Vagina (tissue), 2 donors: ENCODE results near the gene FABP2. TPM values are rescaled to one million over a fixed set of nuclear protein-coding genes. Genes with fewer than 3 reads are reported as not detected.

ENCODE experiments used
- DNase-seq, 2 donors: peaks; one replicate each; pipeline ENCODE4 v3.0.0-alpha.2; 2017; ENCODE audit errors: extremely low spot score in 2 of 2
- H3K27ac ChIP-seq: fragments of 200-600 bp; sonication (generic); one replicate; pipeline ENCODE4 v1.5.1; 2019
- H3K27me3 ChIP-seq: fragments of 200-600 bp; sonication (generic); one replicate; pipeline ENCODE4 v1.5.1; 2019
- H3K36me3 ChIP-seq, 2 donors: fragments of 200-600 bp; sonication (generic); one replicate each; pipeline ENCODE4 v1.5.1; 2017 to 2019
- H3K4me1 ChIP-seq: fragments of 200-600 bp; sonication (generic); one replicate; pipeline ENCODE4 v1.5.1; 2019
- H3K4me3 ChIP-seq, 2 donors: fragments of 200-600 bp; sonication (generic); 1 replicate in 1 of 2; 2 replicates in 1 of 2; pipeline ENCODE4 v1.5.1; 2016 to 2019
- H3K9me3 ChIP-seq: fragments of 200-600 bp; sonication (generic); one replicate; pipeline ENCODE4 v1.5.1; 2019
- POLR2A ChIP-seq, 2 donors: fragments of 450-650 bp; IDR thresholded peaks; one replicate each; pipeline ENCODE4 v1.6.1; 2017; ENCODE audit warnings: antibody characterized with exemption in 2 of 2, mild to moderate bottlenecking in 2 of 2, moderate library complexity in 2 of 2
- POLR2AphosphoS5 ChIP-seq, 2 donors: sonication (generic); formaldehyde crosslinking; IDR thresholded peaks; one replicate each; pipeline ENCODE4 v1.9.0; 2017; ENCODE audit warnings: antibody characterized with exemption in 2 of 2, mild to moderate bottlenecking in 2 of 2, low read depth in 1 of 2; ENCODE audit not compliant: insufficient read depth in 1 of 2
- intact Hi-C: fragments of 100-400 bp; cut with DNase I; formaldehyde crosslinking; loops from one replicate; pipeline ENCODE4 v1.15.1; 2023
- total RNA-seq: library from RNA; depleted of rRNA; stranded (reverse); fragments of >200 nt; gene quantifications from one replicate; pipeline ENCODE4 v1.2.3, GENCODE V29; 2016
- TF ChIP-seq, protein P1 (sequence below), 3 experiments: fragments of 450-650 bp in 2 of 3; fragments of 200-600 bp in 1 of 3; sonication (generic) in 1 of 3; IDR thresholded peaks; one replicate each; pipeline ENCODE4 v1.5.1; 2017 to 2019; ENCODE audit warnings: antibody characterized with exemption in 3 of 3, mild to moderate bottlenecking in 2 of 3, moderate library complexity in 2 of 3

FABP2 gene
- total RNA-seq, 1 donor from 2014 or later: not detected

DNA sequence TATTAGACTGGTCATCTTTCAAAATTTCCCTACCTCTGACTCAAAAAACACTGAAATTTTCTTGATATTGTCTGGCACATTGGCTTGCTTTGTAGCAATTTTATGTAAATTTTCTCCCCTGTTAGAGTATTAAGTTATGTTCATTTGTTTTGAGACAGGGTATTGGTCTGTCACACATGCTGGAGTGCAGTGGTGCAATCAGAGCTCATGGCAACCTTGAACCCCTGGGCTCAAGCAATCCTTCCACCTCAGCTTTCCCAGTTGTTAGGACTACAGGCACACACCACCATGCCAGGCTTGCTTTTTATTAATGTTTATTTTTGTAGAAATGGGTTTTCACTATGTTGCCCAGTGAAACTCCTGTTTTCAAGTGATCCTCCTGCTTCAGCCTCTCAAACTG is 17.5 kb downstream of the FABP2 start:
- Histone ChIP-seq H3K27ac (no peak overlapping the region), H3K9me3 (no peaks in the 10 kb centered on the region), H3K36me3 (no peaks in the 10 kb centered on the region), H3K4me1 (peaks cover 9% of the 10 kb centered on the region), H3K4me3 (no peak overlapping the region), H3K27me3 (no peaks in the 10 kb centered on the region)
- intact Hi-C loops: no loop called here
- DNase-seq: no peak
- TF ChIP-seq, protein P1, sequence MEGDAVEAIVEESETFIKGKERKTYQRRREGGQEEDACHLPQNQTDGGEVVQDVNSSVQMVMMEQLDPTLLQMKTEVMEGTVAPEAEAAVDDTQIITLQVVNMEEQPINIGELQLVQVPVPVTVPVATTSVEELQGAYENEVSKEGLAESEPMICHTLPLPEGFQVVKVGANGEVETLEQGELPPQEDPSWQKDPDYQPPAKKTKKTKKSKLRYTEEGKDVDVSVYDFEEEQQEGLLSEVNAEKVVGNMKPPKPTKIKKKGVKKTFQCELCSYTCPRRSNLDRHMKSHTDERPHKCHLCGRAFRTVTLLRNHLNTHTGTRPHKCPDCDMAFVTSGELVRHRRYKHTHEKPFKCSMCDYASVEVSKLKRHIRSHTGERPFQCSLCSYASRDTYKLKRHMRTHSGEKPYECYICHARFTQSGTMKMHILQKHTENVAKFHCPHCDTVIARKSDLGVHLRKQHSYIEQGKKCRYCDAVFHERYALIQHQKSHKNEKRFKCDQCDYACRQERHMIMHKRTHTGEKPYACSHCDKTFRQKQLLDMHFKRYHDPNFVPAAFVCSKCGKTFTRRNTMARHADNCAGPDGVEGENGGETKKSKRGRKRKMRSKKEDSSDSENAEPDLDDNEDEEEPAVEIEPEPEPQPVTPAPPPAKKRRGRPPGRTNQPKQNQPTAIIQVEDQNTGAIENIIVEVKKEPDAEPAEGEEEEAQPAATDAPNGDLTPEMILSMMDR (IDR thresholded peaks at IDR 0.05): no peak
- no peak for TF ChIP-seq POLR2AphosphoS5 (IDR thresholded peaks at IDR 0.05; ENCODE audit: insufficient read depth in 1 of 2, low read depth in 1 of 2)

DNA sequence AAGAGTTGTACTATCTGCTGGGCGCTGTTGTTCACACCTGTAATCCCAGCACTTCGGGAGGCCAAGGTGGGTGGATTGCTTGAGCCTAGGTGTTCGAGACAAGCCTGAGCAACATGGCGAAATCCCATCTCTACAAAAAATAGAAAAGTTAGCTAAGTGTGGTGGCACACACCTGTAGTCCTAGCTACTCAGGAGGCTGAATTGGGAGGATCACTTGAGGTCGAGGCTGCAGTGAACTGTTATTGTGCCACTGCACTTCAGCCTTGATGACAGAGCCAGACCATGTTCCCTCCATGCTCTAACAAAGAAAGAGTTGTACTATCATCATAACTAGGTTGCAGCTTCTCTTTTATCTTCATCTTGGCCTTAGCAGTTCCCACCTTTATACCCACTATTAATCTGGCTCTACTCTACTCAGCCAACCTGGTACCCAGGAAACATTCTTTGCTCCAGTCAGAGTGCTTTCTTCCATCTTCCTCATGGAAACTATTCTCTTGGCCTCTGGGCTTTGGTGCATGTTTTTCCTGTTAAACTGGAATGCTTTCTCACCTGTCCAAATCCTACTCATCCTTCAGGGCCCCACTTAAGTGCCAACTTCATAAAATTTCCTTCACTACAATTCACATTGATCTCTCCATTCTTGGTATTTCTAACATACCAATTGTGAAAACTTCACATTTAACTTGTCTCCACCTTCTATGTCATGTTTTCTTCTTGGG is 18.2 kb downstream of the FABP2 start:
- H3K9me3 ChIP-seq: no peaks in the 10 kb centered on the region
- no peaks in the 10 kb centered on the region for H3K36me3 ChIP-seq
- DNase-seq: no peak
- H3K4me1 ChIP-seq: peaks cover 16% of the 10 kb centered on the region
- TF ChIP-seq, protein P1 (IDR thresholded peaks at IDR 0.05): no peak
- TF ChIP-seq POLR2A (IDR thresholded peaks at IDR 0.05) (no peak), POLR2AphosphoS5 (IDR thresholded peaks at IDR 0.05; ENCODE audit: insufficient read depth in 1 of 2, low read depth in 1 of 2) (no peak)
- H3K27me3 ChIP-seq: no peaks in the 10 kb centered on the region
- intact Hi-C loops: no loop called here
- no peak overlapping the region for H3K27ac ChIP-seq
- H3K4me3 ChIP-seq: no peak overlapping the region

DNA sequence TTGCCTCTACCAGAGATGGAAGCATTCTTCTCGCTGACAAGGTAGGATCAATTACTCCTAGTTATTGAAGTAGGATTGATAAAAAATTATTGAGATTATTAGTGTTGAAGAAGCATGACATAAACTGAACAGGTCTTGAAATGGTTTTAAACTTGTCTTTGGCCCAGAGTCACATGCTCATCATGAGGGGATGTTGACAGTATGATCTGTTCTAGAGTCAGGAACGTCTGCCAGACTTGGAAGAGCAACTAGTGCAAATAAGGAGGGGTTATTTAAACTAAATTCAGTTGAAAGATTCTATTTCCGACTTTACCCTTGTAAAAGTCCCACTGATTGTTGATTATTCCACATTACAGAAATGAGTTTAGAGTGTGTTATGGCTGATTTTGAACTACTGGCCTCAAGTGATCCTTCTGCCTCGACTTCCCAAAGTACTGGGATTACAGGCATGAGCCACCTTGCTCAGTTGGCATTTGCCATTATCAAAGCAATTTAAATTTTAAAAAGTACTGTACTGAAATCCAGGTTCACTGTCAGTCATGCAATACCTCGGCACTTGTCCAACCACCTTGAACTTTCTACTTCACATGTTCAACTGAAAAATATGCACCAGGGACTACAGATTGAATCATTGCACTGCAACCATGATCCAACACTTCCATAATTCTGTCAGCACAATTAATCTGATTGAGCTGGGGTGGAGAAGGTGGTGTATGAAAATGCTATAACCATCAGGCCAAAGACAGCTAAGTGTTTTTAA is 19.7 kb downstream of the FABP2 start:
- Histone ChIP-seq H3K27ac (no peak overlapping the region), H3K27me3 (no peaks in the 10 kb centered on the region), H3K4me3 (no peak overlapping the region), H3K4me1 (peaks cover 31% of the 10 kb centered on the region), H3K36me3 (no peaks in the 10 kb centered on the region), H3K9me3 (no peaks in the 10 kb centered on the region)
- no peak for DNase-seq
- TF ChIP-seq POLR2A (IDR thresholded peaks at IDR 0.05): no peak
- TF ChIP-seq POLR2AphosphoS5 (IDR thresholded peaks at IDR 0.05; ENCODE audit: insufficient read depth in 1 of 2, low read depth in 1 of 2): no peak
- TF ChIP-seq, protein P1 (IDR thresholded peaks at IDR 0.05): no peak
- intact Hi-C loops: no loop called here

DNA sequence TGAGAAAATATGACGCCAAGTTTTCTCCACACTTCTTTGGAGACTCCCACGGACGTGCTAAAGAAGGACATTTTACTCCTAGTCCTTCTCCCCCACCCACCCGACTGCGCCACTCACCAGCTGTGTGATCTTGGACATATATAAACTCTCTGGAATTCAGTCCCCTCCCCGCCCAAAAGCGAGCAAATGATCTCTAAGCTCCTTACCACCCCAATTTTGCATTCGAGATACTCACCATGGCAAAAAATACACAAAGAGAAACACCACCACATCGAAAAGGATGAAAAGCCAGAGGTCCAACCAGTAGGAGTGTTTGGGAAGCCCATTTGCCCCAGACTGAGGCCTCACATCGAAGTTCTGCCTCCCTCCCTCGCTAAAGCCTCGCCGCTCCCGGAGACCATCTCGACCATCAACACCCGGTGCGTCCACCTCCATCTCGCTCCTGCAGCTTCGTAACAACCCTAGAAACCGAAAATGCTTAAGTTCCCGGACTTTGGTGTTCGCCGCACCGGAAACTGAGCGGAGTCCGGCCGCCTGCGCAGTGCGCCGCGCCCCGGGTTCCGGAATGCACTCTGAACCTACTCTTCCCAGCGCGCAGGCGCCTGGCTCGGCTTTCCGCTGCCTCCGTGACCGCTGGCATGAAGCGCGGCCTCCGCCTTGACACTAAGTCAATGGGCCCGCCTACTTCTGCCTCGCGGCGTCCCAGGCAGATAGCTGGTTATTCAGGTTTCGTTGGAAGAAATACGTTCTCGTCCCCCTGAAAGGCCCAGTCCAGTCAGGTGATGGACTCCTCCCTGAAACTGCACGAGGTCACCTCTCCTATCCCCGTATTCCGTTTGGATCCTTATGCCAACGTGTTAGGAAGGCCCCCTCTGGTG is 21.6 kb downstream of the FABP2 start:
- Histone ChIP-seq H3K36me3 (peaks cover 0 to 10% of the 10 kb centered on the region in 2 donors), H3K4me3 (peak overlapping the region; percentile 75 to 76), H3K27ac (peak overlapping the region; percentile 91), H3K27me3 (no peaks in the 10 kb centered on the region), H3K4me1 (peaks cover 33% of the 10 kb centered on the region), H3K9me3 (no peaks in the 10 kb centered on the region)
- peak in 1 of 2 donors; percentile 93 for DNase-seq
- TF ChIP-seq, protein P1 (IDR thresholded peaks at IDR 0.05): no peak
- TF ChIP-seq POLR2AphosphoS5 (IDR thresholded peaks at IDR 0.05; ENCODE audit: insufficient read depth in 1 of 2, low read depth in 1 of 2): peak; percentile 94 to 98
- peak in 1 of 2 donors; percentile 83 for TF ChIP-seq POLR2A (IDR thresholded peaks at IDR 0.05)
- intact Hi-C loops: no loop called here
